ENCODE results near the gene HM13.
"Not testable (repeated sequence)": the region's sequence is repeated elsewhere in the genome, so short reads cannot be mapped to it uniquely, and the experiment has no call there.

Gene HM13, protein sequence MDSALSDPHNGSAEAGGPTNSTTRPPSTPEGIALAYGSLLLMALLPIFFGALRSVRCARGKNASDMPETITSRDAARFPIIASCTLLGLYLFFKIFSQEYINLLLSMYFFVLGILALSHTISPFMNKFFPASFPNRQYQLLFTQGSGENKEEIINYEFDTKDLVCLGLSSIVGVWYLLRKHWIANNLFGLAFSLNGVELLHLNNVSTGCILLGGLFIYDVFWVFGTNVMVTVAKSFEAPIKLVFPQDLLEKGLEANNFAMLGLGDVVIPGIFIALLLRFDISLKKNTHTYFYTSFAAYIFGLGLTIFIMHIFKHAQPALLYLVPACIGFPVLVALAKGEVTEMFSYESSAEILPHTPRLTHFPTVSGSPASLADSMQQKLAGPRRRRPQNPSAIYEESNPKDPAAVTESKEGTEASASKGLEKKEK

DNA sequence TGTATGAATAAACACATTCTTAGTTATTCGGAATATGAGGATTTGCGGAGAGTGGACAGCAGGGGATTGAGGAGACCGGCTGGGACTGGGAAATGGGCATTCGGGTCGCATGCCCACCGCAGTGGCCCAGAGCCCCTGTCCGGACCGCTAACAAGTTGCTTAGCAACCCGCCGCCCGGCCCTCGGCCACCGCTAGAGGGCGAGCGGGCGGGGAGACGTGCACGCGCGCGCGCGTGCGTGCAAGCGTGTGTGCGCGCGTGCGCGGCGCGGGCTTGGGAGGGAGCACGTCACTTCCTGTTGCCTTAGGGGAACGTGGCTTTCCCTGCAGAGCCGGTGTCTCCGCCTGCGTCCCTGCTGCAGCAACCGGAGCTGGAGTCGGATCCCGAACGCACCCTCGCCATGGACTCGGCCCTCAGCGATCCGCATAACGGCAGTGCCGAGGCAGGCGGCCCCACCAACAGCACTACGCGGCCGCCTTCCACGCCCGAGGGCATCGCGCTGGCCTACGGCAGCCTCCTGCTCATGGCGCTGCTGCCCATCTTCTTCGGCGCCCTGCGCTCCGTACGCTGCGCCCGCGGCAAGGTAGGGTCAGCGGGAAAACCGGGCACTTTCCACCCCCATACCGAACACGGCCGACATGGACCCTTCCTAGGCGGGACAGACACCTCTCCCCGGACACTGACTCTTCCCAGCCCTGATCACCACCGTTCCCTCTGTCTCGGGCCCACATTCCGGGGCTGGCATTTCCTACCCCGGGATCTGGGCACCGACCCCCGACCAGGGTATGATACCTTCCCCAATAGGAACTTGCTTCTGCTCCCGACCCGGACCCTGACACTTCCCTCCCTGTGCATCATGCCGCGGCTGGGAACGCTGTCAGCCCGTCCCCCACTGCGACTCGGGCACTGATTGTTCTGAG, at the start of gene HM13:
Gene HM13 (plus strand): TSS at position 289 of the 918 bp plus-strand sequence. CDS start 110 bp downstream, at position 399.
- peak; percentile 84 for DNase-seq

DNA sequence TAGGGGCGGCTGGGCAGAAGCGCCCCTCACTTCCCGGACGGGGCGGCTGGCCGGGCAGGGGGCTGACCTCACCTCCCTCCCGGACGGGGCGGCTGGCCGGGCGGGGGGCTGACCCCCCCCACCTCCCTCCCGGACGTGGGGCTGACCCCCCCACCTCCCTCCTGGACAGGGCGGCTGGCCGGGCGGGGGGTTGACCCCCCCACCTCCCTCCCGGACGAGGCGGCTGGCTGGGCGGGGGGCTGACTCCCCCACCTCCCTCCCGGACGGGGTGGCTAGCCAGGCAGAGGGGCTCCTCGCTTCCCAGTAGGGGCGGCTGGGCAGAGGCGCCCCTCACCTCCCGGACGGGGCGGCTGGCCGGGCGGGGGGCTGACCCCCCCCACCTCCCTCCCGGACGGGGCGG, 43.3 kb upstream of the HM13 start:
- not testable (repeated sequence) for DNase-seq

DNA sequence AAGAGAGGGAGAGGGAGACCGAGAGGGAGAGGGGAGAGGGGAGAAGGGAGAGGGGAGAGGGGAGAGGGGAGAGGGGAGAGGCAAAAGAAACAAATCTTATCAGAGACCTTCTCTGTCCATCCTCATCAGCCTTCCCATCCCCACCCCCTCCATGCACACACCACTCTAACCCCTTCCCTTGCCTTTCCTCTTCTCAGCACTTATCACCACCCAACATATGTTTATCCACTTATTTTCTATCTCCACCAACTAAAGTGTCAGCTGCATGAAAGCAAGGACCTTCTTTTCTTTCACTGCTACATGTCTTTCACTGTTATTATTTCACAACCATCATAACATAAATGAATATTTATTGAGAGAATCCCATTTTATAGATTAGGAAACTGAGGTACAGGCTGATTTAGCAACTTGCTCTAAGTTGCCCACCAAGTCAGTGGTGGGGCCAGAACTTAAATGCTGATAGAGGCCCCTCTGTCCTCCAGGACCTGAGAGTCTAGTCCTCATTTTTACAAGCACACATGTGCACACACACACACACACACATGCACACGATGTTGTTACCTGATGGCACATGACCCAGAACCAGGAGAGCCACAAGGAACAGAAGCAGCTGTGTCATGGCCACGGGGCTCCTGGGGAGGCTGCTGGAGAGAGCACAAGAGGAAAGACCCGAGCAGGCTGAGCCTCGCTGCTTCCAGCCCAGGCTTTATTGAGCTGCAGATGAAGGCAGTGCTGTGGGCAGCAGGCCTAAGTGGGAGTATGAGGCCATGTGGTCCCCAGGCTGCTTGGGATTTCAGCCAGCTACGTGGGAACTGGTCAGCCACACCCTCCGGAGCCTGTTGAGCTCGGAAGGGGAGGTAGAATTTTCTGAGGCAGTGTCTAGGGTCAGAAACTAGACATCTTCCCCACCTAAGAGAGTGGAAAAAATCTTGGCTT, 41.6 kb upstream of the HM13 start:
- no peak for DNase-seq

DNA sequence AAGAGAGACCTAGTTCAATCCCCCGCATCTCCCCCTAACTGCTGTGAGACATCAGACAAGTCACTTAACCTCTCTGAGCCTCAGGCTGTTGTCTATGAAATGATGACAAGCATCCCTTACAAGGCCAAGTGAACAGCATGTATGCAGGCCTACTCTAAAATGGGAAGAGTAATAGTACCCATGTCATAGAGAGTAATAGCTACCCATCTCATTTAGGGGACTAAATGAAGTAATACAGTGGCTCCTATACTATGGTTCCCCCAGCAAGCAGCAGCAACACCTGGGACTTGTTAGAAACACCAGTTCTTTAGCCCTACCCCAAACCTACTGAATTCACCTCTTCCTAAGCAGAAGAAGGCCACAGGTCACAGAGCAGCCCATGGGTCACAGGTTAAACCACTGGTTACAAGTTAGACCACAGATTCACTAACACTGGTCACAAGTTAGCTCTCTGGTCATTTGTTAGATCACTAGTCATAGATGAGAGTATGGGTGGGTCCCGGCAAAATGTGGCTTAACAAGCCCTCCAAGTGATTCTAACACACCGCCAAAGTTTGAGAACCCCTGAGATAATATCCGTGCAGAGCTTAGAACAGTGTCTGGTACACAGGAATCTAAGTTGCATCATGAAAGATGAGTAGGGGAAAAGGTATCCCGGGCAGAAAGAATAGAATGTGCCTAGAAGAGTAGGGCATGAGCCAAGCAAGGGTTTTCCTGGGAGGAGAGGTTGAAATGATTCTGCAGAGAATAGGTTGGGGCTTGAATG, 40.7 kb upstream of the HM13 start:
- DNase-seq, result no peak

DNA sequence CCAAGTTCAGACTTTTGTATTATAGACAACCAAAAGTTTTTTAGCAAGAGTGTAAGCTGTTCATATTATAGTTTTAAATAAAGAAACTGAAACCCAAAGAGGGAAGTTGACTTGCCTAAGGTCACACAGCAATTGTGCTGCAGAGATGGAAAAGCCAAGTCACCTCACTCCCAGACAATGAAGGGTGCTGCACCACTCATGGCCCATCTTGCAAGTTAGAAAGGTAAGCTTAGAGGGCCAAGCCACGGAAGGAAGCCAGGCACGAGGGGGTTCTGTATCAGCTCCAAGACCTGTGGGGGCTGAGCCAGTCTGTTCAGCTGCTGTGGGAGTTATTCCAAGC, 40.2 kb upstream of the HM13 start:
- no peak for DNase-seq

DNA sequence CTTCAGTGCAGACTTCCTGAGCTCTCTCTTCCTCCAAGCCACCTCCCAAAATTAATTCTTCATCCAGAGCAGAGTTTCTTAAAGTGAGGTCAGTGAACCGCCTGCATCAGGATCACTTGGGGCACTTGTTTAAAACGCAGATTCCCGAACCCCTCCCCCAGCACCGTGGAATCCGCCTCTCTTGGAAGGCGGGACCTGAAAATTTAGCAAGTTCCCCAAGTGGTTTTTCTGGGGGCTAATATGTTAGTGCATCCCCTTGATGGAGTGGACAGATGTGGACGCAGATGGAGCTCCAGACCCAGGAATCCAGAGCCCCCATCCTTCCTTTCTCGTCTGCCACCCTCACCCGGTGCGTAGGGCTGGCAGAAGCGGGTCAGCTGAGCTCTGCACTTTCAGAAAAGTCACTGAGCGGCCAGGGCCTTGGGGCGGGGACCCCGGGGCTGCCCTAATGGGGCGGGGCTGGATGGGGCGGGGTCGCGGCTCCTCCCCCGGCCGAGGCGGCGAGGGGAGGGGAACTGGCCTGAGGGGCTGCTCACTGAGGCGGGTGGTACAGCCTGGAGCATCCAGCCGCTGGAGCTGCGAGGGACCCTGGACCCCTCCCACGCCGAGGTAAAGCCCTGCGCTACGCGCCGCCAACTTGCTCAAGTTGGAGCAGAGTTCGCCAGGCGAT, 39.3 kb upstream of the HM13 start, which contains the start of the genes DEFB124 and REM1:
Gene DEFB124 (minus strand): TSS at position 370 of the 670 bp plus-strand sequence. CDS start 2,114 bp downstream, outside the sequence.
Gene REM1 (plus strand): TSS at position 531 of the 670 bp plus-strand sequence. CDS start 1,158 bp downstream, outside the sequence.
- DNase-seq, result no peak

DNA sequence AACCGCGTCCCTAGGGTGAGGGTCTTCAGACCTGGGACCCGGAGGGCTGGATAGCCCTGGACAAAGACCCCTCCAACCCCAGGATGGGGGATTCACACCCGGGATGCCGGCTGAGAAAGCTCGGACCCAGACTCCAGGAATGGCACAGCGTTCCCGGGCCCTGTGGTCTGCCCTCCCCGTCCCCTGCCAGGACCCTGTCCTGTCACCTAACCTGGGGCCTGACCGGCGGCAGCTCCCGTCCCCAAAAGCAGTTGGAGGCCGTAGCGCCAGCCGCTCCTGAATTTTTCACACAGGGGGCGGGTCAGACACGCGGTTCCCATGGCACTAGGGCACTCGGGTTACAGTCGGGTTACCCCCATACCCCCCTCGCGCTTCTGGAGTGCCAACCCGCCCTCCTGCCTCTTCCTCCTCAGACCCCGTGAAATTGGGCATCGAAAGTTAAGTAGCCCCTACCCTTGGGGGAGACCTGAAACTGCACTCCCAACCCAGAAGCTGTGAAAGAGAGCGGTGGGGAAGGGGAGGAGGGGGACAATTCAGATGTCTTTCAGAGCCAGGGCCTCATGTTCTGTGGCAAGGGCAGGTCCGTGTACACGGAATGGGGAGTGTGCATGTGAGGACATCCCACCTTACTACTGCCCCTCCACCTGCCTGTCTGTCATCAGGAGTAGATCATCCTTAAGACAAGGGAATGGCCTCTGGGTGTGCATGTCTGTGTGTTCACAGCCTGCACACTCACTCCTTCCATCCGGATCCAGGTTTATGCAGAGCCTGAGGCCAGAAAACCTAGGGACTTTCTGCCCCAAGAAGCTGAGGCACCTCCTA, 38.6 kb upstream of the HM13 start:
- DNase-seq, result no peak

DNA sequence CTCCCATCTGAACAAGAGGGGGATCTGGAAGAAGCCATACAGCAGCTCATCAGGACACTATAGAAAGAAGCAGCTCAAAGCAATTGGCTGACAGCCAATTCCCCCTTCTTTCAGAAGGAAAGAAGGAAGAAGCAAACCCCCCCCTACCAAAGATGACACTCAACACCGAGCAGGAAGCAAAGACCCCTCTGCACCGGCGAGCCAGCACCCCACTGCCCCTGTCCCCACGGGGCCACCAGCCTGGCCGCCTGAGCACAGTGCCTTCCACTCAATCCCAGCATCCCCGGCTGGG, 38.0 kb upstream of the HM13 start:
- no peak for DNase-seq

DNA sequence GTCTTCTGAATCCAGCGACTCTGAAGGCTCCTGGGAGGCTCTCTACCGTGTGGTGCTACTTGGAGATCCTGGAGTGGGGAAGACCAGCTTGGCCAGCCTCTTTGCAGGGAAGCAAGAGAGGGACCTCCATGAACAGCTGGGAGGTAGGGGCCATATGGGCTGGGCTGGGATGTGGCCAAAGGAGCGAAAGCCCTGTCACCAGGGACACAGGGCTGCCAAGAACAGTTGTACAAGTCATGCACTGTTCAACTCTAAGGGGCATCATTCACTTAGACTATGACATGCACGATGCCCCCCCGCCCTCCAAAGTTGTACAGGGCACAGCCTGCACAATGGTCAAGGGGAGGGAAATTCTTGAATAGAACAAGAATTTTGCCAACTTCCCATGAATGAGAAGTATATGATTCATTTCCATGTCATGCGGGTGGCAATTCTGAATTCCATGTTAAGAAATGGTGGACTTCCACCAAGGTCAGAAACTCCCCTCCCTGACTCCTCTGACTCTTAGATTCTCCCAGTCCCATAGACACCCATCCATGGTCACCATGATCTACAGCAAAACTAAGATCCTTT, 37.5 kb upstream of the HM13 start:
- no peak for DNase-seq

DNA sequence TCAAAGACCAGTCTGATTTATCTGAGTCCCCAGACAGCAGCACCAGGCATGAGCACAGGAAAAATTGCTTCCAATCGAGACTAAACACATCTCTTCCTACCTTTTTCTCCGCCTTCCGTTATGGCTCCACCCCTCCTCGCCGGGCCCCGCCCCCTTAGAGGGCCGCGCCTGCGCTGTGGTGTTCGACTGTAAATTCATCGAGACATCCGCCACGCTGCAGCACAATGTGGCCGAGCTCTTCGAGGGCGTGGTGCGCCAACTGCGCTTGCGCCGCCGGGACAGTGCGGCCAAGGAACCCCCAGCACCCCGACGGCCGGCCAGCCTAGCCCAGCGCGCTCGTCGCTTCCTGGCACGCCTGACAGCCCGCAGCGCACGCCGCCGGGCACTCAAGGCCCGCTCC, 30.2 kb upstream of the HM13 start:
- no peak for DNase-seq

DNA sequence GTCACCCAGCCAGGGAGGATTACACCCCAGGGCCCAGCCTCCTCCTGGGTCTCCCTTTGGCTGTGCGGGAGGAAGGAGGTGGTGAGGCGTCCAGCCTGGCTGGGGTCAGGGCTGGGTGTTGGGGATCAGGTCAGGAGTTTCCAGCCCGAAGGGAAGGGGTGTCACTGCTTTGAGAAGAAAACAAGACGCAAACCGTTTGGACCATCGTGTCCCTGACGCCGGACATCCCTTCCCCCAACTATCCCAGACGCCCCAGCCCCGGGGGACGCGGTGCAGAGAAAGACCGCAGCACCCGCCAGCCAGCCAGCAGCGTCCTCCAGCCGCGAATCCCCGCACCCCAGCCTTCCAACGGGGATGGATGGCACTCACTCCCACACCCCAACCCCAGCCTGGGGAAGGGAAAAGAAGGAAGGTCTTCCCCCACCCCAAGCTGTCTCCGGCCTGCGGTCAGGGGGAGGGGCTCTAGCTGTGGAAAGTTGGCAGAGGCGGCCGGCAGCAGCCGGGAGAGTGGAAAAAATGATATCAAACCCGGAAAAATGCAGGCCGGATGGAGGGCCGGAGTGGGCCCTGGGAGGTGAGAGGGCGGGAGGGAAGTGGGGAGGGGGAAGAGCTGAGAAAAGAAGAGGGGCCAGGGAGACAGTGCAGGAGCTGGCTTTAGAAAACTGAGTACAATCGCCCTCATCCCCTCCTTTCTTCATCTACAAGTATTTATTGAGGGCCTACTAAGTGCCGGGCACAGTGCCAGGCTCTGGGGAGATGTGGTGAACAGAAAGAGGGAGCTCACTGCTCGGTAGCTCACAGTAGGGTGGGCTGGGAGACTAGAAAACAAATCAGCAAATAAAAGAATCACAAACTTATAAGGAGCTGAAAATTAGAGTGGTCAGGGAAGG, 28.5 kb upstream of the HM13 start:
- no peak for DNase-seq

DNA sequence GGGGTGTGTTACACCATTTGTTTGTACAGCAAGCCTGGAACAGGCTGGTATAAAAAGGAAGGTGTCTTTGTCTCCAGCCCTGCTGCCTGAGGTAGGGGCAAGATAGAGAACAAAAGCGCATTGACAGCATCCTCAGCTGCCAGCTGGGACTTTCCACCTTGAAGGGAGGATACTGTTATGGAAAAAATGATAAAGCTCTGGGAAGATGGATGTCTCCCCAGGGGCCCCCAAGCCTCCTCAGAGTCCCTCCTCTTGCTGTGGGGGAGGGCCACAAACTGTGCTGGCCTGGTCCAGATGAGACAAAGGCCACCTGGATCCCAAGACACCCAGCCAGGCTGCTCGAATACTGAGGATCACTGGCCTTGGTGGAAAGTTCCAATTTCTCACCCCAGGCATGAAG, 26.1 kb upstream of the HM13 start:
- DNase-seq, result no peak

DNA sequence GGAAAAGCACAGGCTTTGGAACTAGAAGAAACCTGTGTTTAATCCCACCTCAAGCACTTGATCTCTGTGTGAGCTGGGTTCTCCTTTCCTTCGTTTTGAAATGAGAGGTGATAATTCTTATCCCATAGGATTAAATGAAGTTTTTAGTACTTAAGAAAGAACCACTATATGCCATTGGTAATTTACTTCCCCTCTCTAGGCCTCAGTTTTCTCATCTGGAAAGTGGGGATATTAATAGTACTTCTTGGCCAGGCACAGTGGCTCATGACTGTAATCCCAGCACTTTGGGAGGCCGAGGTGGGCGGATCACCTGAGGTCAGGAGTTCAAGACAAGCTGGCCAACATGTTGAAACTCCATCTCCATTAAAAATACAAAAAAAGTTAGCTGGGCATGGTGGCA, 25.1 kb upstream of the HM13 start:
- no peak for DNase-seq

DNA sequence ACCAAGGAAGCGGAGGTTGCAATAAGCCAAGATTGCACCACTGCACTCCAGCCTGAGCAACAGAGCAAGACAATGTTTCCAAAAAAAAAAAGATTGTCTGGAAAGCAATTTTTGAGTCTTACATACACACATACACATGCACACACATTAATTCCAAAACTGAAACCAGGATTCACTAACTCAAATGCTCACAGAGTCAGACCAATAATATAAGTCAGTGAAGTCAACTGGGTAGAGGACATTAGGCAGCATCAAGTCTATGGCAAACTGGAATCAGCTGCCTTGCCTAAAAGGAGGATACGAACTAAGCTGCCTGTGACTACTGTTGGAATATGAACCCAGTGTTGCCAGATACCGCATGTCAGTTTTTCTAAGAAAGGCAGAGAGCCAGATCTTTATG, 23.5 kb upstream of the HM13 start:
- DNase-seq, result no peak

DNA sequence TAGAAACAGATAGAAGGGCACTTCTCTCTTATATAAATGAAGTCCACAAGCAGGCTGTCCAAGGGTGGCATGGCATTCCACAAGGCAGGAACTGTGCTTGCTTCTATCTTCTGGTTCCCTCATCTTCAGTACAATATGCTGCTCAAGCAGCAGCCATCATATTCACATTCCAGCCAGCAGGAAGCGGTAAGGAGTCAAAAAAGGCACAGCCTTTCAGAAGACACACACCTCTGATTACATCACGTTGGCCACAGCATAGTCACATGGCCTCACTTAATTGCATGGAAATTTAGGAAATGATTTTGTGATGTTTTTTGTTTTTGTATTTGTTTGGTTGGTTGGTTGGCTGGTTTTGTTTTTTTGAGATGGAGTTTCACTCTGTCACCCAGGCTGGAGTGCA, 20.1 kb upstream of the HM13 start:
- no peak for DNase-seq

DNA sequence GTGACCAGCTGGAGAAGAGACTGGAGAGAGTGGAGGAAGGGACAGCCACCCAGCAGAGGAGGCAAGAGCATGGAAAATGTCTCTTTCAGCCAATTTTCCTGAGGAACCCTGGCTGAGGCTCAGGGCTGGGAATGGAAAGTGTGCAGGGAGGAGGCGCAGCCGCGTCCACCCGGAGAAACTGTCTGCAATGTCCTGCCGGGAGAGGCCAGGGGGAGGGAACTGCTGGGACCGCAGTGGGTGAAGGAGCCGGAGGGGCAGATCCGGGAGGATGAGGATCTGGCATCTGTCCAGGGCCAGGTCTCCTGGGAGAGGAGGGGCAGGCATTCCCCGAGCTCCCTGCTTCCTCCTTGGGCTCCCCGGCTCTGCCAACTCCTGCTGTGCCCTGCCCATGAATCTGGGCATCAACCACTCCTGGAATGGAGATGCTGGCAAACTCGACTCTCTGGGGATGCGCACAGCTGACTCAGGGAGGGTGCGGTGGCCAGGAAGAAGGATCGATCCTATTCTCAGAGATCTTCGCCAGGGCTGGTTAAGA, 17.4 kb upstream of the HM13 start:
- no peak for DNase-seq

DNA sequence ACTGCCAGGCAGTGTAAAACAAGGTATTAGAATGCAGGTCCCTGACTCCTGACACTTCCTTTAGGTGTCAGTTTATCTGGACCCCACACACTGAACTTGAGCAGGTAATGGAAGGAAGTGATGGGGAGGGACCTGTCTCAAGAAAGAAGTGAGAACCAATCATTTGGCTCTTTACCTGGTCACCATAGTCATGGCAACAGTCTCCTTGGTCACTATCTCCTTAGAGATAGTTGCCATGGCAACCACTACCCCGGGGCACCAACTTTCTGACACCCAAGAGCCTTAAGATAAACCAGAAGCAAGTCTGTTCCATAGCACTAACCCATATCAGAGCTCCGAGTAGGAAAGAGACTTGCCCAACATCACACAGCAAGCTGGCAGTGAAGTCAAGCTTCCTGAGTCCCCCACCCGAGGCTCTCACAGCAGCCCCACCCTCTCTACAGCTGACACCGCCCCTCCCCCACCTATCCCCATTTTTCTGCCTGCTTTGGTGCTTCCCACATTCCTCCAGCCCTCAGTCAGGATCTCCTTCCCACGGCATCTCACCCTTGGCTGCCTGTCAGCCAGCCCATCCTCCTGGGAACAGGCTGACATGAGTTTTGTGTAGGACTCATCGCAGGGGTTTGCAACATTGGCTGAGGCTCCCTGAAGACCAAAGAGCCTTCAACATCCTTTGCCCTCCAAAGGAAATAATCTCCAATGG, 16.3 kb upstream of the HM13 start:
- DNase-seq, result no peak

DNA sequence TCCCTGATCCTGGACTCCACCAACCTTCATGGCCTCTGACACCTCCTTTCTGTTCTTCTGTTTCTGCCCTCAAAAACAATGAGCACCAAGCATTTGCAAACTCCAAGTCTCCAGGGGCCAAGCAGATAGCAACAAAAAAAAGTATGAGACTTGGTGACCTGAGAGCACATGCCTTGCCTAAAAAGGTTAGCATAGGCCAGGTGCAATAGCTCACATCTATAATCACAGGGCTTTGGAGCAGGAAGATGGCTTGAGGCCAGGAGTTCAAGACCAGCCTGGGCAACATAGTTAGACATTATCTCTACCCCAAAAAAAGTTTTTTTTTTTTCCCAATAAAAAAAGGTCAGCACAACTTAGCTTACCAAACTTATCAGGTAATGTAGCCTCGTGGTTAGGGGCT, 13.7 kb upstream of the HM13 start:
- no peak for DNase-seq
